GM23338 (cell line): Measurements from ENCODE around the gene WWC1.

Experiments
- CREB1 ChIP-seq: fragments of 250-450 bp; sonication (Bioruptor Pico); IDR thresholded peaks from 2 replicates; pipeline ENCODE4 v1.5.0; 2020; ENCODE audit warnings: low read depth, mild to moderate bottlenecking, moderate library complexity
- CTCF ChIP-seq, 2 experiments: fragments of 200-600 bp in 1 of 2; sonication (generic) in 1 of 2; conservative IDR thresholded peaks; 2 replicates each; pipeline versions ENCODE4 v1.5.1 to v1.6.1; 2016 to 2017; ENCODE audit warnings: antibody characterized with exemption in 2 of 2, low read depth in 2 of 2, mild to moderate bottlenecking in 2 of 2, moderate library complexity in 1 of 2
- ETS1 ChIP-seq: IDR thresholded peaks from 2 replicates; pipeline ENCODE4 v1.6.1; 2016; ENCODE audit warnings: antibody characterized with exemption
- EZH2 ChIP-seq: fragments of 200-600 bp; sonication (generic); IDR thresholded peaks from one replicate; pipeline ENCODE4 v1.8.0; 2017; ENCODE audit warnings: antibody characterized with exemption, mild to moderate bottlenecking, low read depth; ENCODE audit not compliant: unreplicated experiment
- EZH2phosphoT487 ChIP-seq: fragments of 200-600 bp; sonication (generic); IDR thresholded peaks from one replicate; pipeline ENCODE4 v1.8.1; 2018; ENCODE audit warnings: antibody characterized with exemption; ENCODE audit not compliant: unreplicated experiment
- JUNB ChIP-seq: IDR thresholded peaks from one replicate; pipeline ENCODE4 v1.6.1; 2016; ENCODE audit warnings: antibody characterized with exemption; ENCODE audit not compliant: unreplicated experiment
- NANOG ChIP-seq: IDR thresholded peaks from 2 replicates; pipeline ENCODE4 v1.6.1; 2016; ENCODE audit warnings: antibody characterized with exemption, borderline replicate concordance
- POLR2AphosphoS5 ChIP-seq: IDR thresholded peaks from 2 replicates; pipeline ENCODE4 v1.6.1; 2016; ENCODE audit warnings: antibody characterized with exemption, low read depth
- REST ChIP-seq: IDR thresholded peaks from one replicate; pipeline ENCODE4 v1.6.1; 2018; ENCODE audit warnings: antibody characterized with exemption; ENCODE audit not compliant: unreplicated experiment
- STAT1 ChIP-seq: IDR thresholded peaks from one replicate; pipeline ENCODE4 v1.6.1; 2016; ENCODE audit warnings: antibody characterized with exemption; ENCODE audit not compliant: unreplicated experiment
- ZNF114 ChIP-seq: fragments of 250-450 bp; sonication (Bioruptor Pico); IDR thresholded peaks from 2 replicates; pipeline ENCODE4 v1.5.0; 2020; ENCODE audit warnings: mild to moderate bottlenecking, moderate library complexity
- ZNF331 ChIP-seq: fragments of 250-450 bp; sonication (Bioruptor Pico); IDR thresholded peaks from 2 replicates; pipeline ENCODE4 v1.5.0; 2020; ENCODE audit warnings: low read depth, mild to moderate bottlenecking, moderate library complexity

GRCh38 chr5:168480601-168481000 is 189.2 kb downstream of the WWC1 start:
- TF ChIP-seq CTCF (conservative IDR thresholded peaks at IDR 0.05; ENCODE audit: low read depth in 2 of 2): no peak
- TF ChIP-seq EZH2phosphoT487: no peak
- TF ChIP-seq REST: no peak
- no peak for TF ChIP-seq POLR2AphosphoS5
- no peak for TF ChIP-seq ZNF114 (CRISPR knock-in tag)
- TF ChIP-seq EZH2: no peak
- no peak for TF ChIP-seq CREB1 (CRISPR knock-in tag)
- TF ChIP-seq JUNB: no peak
- no peak for TF ChIP-seq NANOG
- no peak for TF ChIP-seq ZNF331 (CRISPR knock-in tag)
- no peak for TF ChIP-seq ETS1
- no peak for TF ChIP-seq STAT1
